Loucy (cell line): ENCODE measurements around the gene ETS2.

ENCODE experiments used
- EZH2phosphoT487 ChIP-seq: fragments of 200-600 bp; IDR thresholded peaks from 2 replicates; pipeline ENCODE4 v1.6.1; 2018; ENCODE audit warnings: antibody characterized with exemption, mild to moderate bottlenecking, moderate library complexity, borderline replicate concordance
- TF ChIP-seq, protein P1 (sequence below): fragments of 200-600 bp; sonication (generic); conservative IDR thresholded peaks from 2 replicates; pipeline ENCODE4 v1.5.1; 2014; ENCODE audit warnings: mild to moderate bottlenecking, antibody characterized with exemption, low read length

DNA sequence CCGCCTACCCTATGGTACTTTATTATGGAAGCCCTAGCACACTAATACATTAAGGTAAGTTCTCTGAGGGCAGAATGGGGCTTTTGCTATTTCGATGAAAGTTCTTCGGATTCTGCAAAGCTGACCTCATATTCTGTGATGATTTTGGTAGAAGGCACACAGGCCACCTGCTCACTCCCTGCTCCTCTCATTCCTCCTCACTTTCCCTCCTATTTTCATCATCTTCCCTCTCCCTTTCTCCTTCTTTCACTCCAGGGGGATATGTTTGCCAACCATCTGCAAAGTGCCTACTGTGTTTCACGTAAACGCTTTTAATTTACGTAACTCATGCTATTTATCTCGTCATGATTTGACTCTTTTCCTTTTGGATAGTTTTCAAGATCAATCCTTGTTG is 45.0 kb upstream of the ETS2 start:
- no peak for TF ChIP-seq EZH2phosphoT487
- TF ChIP-seq, protein P1, sequence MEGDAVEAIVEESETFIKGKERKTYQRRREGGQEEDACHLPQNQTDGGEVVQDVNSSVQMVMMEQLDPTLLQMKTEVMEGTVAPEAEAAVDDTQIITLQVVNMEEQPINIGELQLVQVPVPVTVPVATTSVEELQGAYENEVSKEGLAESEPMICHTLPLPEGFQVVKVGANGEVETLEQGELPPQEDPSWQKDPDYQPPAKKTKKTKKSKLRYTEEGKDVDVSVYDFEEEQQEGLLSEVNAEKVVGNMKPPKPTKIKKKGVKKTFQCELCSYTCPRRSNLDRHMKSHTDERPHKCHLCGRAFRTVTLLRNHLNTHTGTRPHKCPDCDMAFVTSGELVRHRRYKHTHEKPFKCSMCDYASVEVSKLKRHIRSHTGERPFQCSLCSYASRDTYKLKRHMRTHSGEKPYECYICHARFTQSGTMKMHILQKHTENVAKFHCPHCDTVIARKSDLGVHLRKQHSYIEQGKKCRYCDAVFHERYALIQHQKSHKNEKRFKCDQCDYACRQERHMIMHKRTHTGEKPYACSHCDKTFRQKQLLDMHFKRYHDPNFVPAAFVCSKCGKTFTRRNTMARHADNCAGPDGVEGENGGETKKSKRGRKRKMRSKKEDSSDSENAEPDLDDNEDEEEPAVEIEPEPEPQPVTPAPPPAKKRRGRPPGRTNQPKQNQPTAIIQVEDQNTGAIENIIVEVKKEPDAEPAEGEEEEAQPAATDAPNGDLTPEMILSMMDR: no peak
